Liver (tissue), 3 donors: ENCODE measurements around the gene CDH23.
A peak's percentile ranks its signal among the peaks of the same experiment; 100 is the strongest.

Experiments used
- ATF3 ChIP-seq: IDR thresholded peaks from 2 replicates; pipeline ENCODE4 v1.6.1; 2016; ENCODE audit warnings: antibody characterized with exemption
- CTCF ChIP-seq: fragments of 150-350 bp; IDR thresholded peaks from 2 replicates; pipeline ENCODE4 v1.5.1; 2017; ENCODE audit warnings: improper control_type of control experiment, low read depth, low read length; ENCODE audit not compliant: missing input control
- EGR1 ChIP-seq, 2 donors: IDR thresholded peaks; 2 replicates each; pipeline ENCODE4 v1.6.1; 2016 to 2018; ENCODE audit warnings: antibody characterized with exemption in 2 of 2, low read depth in 2 of 2
- FOXA1 ChIP-seq: IDR thresholded peaks from 2 replicates; pipeline ENCODE4 v1.6.1; 2016; ENCODE audit warnings: antibody characterized with exemption
- GABPA ChIP-seq, 2 donors: IDR thresholded peaks in 1 of 2; conservative IDR thresholded peaks in 1 of 2; 2 replicates each; pipeline ENCODE4 v1.6.1; 2016; ENCODE audit warnings: antibody characterized with exemption in 2 of 2, mild to moderate bottlenecking in 1 of 2, moderate library complexity in 1 of 2
- JUND ChIP-seq, 2 donors: IDR thresholded peaks; 2 replicates each; pipeline ENCODE4 v1.6.1; 2016; ENCODE audit warnings: antibody characterized with exemption in 2 of 2
- NR2F2 ChIP-seq: IDR thresholded peaks from 2 replicates; pipeline ENCODE4 v1.6.1; 2016; ENCODE audit warnings: antibody characterized with exemption
- RAD21 ChIP-seq, 2 donors: IDR thresholded peaks; 2 replicates each; pipeline ENCODE4 v1.6.1; 2016; ENCODE audit warnings: antibody characterized with exemption in 2 of 2, mild to moderate bottlenecking in 2 of 2
- REST ChIP-seq: IDR thresholded peaks from 2 replicates; pipeline ENCODE4 v1.6.1; 2016; ENCODE audit warnings: antibody characterized with exemption, mild to moderate bottlenecking
- RXRA ChIP-seq, 2 donors: IDR thresholded peaks; 2 replicates each; pipeline ENCODE4 v1.6.1; 2017 to 2018; ENCODE audit warnings: antibody characterized with exemption in 2 of 2, mild to moderate bottlenecking in 1 of 2
- SP1 ChIP-seq: IDR thresholded peaks from 2 replicates; pipeline ENCODE4 v1.6.1; 2018; ENCODE audit warnings: antibody characterized with exemption, mild to moderate bottlenecking
- TAF1 ChIP-seq: conservative IDR thresholded peaks from 2 replicates; pipeline ENCODE4 v1.6.1; 2016; ENCODE audit warnings: antibody characterized with exemption, mild to moderate bottlenecking
- YY1 ChIP-seq: IDR thresholded peaks from 2 replicates; pipeline ENCODE4 v1.6.1; 2016; ENCODE audit warnings: antibody characterized with exemption, mild to moderate bottlenecking
- ZBTB33 ChIP-seq: IDR thresholded peaks from 2 replicates; pipeline ENCODE4 v1.6.1; 2016; ENCODE audit warnings: antibody characterized with exemption
- donor health status: healthy.
- donor health status: healthy.

- TF ChIP-seq CTCF (no peak), EGR1 (IDR thresholded peaks at IDR 0.05; ENCODE audit: low read depth in 2 of 2) (peak in 1 of 2 donors; percentile 84), REST (peak; percentile 68), ZBTB33 (peak; percentile 69), RXRA (IDR thresholded peaks at IDR 0.05) (peak; percentile 65 to 95), GABPA (IDR thresholded peaks at IDR 0.05 in 1 of 2, conservative IDR thresholded peaks at IDR 0.05 in 1 of 2) (peak in 1 of 2 donors; percentile 48), YY1 (peak; percentile 85), RAD21 (IDR thresholded peaks at IDR 0.05) (peak; percentile 45 to 51), FOXA1 (no peak), ATF3 (no peak), SP1 (peak; percentile 82), JUND (IDR thresholded peaks at IDR 0.05) (peak in 1 of 2 donors; percentile 77), TAF1 (no peak), NR2F2 (no peak)
These were observed 193.2 kb downstream of the CDH23 start for GRCh38 chr10:71589617-71590551.
